HG03025 (cell line): ENCODE results near the gene PSAPL1.
"Not testable (repeated sequence)": the region's sequence is repeated elsewhere in the genome, so short reads cannot be mapped to it uniquely, and the experiment has no call there.

Source experiments
- ATAC-seq: cut with Tn5 transposase; IDR thresholded peaks from one replicate; pipeline ENCODE4 v1.9.1; 2021; ENCODE audit warnings: mild to moderate bottlenecking, moderate library complexity; ENCODE audit not compliant: unreplicated experiment, low FRiP score

The PSAPL1 gene

DNA sequence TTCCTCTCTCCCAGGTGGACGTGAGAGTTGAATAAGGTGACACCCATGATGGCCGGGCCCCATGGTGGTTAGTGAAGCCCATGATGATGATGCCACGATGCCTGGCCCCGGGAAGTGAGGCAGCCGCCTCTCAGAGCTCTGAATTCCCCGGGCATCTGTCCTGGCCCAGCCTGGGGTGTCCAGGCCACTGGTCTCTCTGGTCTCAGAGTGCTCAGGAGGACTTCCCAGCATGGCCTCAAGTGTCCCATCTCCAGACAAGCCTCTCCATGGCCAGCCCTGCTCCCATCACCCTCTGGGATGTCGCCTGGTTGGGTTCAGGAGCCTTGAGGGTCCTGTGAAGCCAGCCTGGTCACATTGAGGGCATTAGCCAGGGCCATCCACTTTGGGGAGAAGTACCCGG is 24.7 kb upstream of the PSAPL1 start:
- no peak for ATAC-seq

DNA sequence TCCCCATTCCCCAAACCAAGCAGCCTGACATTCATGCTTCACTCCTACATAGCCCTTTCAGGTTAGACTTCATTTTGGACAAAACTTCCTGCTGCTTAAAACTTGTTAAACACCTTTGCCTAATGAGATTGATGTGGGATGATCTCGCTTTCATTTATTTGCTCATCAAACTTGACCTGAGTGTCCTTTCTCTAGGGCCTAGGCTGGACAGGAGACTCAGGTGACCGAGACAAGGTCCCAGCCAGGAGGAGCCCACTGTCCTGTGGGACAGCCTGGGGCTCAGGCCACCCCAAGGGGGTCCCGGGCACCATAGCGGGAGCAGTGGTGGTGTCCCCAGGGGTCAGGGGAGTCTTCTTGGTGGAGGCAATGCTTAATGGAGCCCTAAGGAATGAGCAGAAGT is 23.7 kb upstream of the PSAPL1 start:
- no peak for ATAC-seq

DNA sequence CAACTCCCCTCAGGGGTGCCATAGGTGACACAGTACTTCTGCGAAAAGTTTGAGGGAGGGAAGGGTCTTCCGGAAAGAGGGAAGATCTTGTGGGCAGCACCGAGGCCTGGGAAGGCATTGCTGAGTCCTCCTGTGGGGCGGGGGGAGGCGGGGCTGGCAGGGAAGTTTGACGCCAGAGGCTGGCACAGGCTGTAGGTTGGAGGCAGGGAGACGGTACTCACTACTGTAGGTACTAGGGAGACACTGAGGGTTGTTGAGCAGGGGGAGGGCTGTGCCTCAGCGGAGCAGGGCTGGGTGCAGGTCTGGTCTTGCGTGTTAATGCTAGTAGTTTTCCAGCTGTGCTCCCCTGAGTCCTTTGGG is 23.3 kb upstream of the PSAPL1 start:
- ATAC-seq, result no peak

DNA sequence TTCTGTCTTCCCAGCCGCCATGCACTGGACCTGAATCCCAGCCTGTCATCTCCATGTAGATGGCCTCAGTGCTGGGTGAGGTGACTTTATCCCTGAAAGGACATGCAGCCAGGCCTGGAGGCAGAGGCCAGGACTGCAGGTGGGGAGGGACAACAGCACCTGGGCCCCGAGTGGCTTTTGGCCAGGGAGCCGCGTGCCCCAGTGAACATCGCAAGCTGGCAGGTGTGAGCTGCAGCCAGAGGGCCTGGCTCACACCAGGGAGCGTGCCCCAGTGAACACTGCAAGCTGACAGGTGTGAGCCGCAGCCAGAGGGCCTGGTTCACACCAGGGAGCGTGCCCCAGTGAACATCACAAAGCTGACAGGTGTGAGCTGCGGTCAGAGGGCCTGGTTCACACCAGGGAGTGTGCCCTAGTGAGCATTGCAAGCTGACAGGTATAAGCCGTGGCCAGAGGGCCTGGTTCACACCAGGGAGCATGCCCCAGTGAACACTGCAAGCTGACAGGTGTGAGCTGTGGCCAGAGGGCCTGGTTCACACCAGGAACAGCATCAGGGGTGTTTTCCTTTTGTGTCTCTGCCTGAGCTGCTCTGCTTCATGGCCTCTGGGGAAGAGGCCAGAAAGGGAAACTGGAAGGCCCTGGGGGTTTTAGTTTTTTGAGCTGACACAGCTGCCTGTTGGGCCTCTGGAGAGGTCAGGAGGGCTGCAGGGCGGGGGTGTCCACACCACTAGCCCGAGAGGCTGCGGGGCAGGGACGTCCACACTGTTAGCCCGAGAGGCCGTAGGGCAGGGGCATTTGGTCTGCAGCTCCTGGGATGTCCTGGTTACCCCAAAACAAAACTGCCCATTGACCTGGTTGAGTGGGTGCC is 22.7 kb upstream of the PSAPL1 start:
- no peak for ATAC-seq

DNA sequence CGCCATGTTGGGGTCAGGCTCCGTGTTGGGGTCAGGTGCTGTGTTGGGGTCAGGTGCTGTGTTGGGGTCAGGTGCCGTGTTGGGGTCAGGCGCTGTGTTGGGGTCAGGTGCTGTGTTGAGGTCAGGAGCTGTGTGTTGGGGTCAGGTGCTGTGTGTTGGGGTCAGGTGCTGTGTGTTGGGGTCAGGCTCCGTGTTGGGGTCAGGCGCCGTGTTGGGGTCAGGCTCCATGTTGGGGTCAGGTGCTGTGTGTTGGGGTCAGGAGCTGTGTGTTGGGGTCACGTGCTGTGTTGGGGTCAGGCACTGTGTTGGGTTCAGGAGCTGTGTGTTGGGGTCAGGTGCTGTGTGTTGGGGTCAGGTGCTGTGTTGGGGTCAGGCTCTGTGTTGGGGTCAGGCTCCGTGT is 18.1 kb upstream of the PSAPL1 start:
- not testable (repeated sequence) for ATAC-seq

DNA sequence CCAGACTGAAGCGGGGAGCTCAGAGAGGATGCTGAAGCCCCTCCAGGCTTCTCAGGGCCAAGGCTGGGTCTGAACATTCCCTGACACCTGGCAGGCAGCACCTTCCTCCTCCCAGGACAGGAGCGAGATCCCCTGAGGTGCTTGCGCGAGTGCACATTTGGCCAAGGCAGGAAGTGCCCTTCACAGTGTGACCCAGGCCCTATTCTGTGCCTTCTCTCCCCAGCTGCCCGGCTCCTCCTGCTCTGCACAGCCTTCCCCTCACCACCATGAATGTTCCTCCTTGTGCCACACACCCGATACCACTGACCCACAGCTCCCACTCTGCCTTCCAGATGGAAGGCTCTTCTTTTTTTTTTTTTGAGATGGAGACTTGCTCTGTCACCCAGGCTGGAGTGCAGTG is 17.1 kb upstream of the PSAPL1 start:
- ATAC-seq, result no peak

DNA sequence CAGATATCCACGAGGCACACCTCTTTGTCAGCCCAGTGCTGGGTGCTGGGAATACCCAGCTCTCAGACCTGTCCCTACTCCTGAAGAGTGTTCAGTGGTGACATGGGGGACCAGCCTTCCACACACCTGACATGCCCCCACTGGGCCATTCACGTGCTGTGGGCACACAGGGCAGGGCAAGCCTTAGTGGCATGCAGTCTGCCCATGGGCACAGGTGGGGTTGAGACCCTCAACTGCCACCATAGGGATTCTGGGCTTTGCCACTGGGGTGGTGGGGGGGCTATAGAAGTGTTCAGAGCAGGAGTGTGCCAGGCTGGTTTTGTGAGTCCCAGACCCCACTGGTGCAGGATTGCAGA is 16.7 kb upstream of the PSAPL1 start:
- no peak for ATAC-seq

DNA sequence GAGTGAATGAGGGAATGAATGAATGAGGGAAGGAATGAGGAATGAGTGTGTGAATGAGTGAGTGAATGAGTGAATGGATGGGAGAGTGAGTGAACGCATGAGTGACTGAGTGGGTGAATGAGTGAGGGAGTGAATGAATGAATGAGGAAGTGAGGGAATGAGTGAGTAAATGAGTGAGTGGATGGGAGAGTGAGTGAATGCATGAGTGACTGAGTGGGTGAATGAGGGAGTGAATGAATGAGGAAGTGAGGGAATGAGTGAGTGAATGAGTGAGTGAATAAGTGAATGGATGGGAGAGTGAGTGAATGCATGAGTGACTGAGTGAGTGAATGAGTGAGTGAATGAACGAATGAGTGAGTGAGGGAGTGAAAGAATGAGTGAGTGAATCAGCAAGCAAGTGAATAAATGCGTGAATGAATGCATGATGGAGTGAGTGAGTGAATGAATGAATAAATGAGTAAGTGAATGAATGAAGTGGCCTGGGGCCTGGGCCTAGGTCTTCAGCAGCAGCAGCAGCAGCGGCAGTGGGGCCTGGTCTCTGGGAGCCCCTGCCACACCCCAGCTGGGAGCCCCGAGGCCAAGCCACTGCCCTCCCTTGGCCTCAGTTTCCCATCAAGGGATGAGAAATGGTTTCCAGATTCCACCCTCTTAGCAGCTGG is 16.2 kb upstream of the PSAPL1 start:
- ATAC-seq, result no peak

DNA sequence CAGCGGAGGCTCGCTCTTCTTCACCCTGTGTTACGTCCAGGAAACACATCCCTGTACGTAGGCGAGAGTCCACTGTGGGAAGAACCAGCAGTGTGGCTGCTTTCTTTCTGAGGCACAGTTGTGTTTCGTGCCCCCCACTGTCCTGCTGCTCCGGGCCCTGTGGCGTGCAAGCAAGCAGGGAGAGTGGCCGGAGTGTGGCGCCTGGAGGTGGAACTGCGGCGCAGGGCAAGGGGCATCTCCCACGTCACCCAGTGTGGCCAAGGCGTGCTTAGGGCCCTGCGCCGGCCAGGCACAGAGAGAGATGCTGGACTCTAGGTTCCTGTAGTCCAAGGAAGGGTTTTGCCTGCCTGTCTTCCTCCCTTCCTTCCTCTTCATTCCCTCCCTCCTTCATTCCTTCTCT is 13.3 kb upstream of the PSAPL1 start:
- no peak for ATAC-seq

DNA sequence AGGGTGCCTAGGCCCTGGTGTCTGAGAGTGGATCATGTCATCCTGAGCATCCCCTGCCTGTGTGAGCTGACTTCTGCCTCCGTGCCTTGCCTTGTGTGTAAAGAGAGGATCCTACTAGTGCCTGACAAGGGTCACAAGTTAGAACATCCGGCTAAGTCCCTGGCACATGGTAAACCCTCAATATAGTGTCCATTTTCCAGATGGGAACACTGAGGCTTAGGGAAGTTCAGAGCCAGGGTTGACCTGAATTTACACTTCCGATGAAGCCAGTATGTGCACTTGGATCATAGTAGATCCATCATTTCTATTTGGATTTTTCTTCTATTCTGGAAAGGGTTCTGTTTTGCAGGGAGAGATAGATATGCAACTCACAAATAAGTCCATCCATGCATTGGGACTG is 12.5 kb upstream of the PSAPL1 start:
- ATAC-seq, result no peak

DNA sequence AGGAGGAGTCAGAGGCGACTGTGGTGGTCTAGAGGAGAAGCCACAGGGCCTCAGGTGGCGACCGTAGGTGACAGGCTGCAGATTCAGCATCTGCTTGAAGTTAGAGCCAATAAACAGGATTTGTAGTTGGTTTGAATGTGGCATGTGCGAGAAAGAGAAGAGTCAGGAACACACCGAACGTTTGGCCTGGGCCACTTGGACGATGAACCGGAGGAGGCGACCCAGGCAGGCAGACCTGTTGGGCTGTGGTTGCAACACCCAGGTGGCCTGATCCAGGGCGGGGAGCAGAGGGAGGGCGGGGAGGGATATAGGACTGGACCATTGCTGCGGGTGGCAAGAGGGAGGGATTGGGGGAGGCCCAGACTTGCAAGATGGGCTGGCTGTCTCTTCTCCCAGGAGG is 10.0 kb upstream of the PSAPL1 start:
- ATAC-seq, result no peak

DNA sequence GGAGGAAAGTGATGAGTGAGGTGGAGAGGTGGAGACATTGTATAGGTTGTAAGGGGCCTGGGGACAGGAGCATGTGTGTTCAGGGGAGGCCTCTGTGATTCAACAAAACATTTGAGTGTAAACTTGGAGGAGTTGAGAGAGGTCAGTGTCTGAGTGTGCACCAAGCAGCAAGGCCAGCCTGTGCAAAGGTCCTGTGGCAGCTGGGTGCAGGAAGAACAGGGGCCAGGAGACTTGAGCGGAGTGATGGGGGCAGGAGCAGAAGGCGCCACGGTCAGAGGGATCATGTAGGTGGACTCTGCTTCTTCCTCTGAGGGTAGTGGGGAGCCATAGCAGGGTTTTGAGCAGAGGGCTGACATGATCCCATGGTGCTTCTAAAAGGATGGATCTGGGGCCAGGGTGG is 9.6 kb upstream of the PSAPL1 start:
- no peak for ATAC-seq

DNA sequence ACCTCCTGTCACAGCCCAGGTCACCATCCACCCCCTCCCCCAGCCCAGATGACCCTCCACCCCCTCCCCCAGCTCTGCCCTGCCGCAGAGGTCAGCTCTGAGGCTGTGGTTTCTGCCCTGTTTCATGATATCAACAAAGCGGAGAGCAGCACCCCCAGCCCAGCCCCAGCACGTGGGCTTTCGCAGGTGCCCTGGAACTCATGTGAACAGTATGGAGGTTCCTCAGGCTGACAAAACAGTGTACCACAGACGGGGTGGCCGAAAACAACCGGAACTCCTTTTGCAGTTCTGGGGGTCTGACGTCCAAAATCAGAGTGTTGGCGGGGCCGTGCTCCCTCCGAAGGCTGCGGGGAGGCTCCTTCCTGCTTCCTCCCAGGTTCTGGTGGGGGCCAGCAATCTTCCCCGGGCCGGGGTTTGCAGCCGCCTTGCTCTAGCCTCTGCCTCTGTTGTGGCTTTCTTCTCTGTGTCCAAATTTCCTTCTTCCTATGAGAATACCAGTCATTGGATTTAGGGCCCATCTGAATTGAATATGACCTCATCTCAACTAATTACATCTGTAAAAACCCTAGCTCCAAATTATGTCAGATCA is 7.9 kb upstream of the PSAPL1 start:
- ATAC-seq, result no peak

DNA sequence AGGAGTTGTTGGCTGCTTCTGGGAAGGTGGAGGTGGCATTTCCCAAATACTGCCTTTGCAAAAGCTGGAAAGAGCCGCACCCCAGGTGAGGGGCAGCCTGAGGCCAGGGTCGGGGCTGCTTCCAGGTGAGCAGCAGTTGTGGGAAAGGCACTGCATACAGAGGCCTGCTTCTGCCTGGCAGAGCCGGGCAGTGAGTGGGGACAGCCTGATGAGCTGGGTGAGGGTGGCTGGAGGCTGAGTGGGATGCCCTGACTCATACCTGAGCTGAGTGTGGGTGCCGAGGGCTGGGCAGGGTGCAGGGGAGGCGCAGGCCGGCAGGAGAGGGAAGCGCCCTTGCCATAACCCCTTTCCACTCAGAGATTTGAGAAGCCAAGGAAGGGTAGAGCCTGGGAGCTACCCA is 6.5 kb upstream of the PSAPL1 start:
- no peak for ATAC-seq

DNA sequence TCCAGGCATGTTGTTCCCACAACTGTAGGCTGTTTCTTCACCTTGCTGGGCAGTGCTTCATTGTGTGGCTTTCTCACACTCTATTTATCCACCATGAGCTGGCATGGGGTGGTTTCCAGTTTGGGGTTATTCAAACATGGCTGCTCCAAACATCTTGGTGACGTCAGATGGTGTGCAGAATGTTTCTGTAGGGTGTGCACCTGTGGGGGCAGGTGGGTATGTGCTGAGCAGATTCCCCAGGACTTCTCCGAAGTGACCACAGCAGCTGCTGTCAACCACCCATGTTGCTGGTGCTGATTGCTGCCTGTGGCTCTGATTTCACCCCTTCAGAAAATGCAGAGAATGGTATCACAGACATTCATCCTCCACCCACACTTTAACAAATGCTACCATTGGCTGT is 5.0 kb upstream of the PSAPL1 start:
- ATAC-seq, result no peak

DNA sequence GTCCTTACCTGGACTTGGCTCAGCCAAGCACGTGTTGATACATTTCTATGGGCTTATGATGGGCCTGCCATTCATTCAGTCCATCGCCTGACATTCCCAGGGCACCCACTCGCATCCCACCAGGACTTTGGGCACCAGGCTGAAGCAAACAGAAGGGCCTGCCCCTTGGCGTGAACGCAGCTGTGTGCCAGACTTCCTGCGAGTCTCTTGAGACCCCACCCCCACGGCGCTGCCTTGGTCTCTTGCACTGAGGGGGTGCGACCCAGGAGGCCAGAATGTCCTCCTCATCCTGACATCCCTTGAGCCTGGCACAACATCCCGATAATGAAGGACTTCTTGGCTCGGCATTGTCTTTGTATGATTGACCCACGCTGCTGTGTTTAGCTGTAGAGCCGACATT is 1.5 kb upstream of the PSAPL1 start:
- no peak for ATAC-seq

DNA sequence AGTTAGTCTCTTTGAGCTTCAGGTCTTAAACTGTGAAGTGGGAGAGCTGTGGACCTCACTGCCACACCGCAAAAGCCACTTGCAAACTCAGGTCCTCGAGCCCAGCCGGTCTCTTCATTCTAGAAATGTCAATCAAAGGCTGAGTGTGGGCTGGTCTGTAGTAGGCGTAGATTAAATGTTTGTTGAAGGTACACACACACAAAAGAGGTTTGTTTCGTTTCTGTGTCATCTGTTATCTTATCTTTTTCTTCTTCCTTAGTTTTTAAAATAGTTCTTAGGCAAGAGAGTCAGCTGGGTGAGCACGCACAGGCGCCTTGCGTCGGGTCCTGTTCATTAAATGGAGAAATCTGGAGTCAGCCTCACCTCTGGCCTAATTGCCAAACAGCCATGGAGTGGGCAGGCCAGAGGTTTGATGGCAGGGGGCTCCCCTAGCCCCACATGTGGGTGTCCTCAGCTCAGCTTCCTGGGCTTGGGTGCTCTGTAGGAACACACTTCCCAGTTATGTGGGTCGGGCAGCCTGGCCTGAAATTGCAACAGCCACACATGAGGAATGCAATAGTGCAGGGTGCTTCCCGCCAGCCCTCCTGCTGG is 836 bp upstream of the PSAPL1 start:
- no peak for ATAC-seq

DNA sequence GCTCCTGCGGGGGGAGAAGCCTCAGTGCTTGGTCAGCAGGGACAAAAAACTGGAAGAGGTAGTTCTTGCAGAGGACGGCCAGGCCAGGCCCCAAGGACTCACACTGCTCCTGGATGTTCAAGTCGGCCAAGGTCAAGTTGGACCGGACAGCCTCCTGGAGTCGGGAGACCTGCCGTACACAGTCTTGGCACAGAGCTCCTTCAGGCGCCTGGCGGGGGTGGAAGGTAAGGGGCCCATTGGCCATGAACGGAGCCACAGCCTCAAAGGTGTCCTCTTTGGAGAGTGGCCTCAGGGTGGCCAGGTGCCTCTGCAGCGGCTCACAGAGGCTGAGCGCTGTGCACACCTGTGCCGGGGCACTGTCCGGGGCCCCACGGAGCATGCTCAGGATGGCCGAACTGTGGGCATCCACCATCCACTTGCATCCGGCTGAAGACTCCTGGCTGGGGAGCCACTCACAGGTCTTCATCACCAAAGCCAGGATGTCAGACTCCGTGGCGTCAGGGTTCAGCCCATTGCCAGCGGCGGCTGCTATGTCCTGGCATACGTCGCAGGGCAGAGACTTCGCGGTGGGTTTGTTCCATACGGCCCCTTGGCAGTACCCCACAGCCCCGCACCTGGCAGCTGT is 477 bp downstream of the PSAPL1 start:
- no peak for ATAC-seq

DNA sequence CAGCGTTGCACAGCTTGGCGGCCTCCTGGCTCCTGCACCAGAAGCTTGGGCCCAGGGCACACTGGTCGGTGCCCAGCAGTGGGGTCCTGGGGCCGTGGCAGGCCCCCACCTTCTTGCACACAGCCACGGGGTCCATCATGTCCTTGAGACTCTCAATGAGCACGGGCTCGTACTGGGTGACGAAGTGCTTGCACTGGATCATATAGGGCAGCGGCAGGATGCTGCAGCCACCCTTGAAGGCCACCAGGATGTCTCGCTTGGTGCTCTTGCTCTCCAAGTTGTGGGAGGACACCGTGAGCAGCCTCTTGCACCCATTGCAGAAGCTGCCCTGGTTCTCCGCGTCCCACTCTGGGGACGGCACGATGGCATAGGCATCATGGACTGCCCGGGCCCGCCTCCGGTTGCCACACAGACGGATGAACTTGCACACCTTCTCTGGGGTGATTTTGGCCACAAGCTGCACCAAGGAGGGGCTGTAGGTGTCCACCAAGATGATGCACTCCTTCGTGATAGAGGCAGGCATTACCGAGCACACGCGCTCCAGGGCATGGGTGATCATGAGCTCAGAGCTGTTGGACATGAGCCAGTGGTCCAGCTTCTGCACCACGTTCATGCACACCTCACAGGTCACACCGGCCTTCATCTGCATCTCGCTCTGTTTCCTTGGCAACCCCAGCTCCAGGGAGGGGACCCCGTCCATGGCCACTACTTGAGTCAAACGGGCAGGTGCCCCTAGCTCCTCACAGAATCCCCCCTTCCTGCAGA is 1.2 kb downstream of the PSAPL1 start:
- no peak for ATAC-seq

DNA sequence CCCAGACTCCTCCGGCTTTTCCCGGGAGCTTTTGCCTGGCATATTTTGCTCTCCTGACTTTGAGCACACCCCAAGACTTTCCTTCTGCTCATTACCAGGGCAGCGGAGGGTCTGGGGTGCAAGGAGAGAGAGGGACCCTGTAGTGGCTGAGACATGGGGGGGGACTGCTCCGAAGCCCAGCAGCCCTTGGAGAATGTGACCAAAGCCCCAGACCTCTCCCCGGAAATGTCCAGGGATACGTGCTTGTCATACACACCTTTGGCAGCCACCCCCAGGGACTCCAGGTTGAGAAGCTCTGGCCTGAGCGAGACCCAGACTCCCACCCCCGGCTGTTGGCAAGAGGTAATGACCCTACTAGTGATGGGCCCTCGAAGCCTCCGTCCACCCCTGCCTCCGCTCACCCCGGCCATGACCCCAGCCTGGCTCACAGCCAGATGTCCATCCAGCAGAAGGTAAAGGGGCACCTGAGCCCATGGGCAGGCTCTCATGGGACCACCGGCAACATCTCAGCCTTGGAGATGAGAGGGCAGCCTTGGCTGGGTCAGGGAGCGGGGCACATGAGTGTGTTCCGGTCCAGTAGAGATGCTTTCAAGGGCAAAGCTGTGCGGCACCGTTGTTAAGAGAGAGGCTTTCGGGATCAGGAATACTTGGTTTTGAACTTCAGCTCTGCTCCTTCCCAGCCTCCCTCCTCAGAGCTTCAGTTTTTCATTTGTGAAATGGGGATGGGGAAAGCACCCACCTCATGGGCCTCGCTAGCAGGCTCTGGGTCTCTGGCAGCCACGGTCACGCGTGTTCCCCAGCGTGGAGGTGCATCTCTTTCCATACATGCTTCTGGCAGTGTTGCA is 2.0 kb downstream of the PSAPL1 start:
- no peak for ATAC-seq
